ENCODE results near the gene MOXD1. TPM values are rescaled to one million over a fixed set of nuclear protein-coding genes. Genes with fewer than 3 reads are reported as not detected.

MOXD1 gene
- total RNA-seq, 1 donor from 2014 or later: 3.8 TPM

Other genes with a start within 250 kb of the MOXD1 start
- gene STX7, start 111.6 kb upstream of the MOXD1 start, total RNA-seq: 94.5 TPM
- gene TAAR9, start 136.8 kb upstream of the MOXD1 start, total RNA-seq: not detected
- not detected for gene TAAR8, start 151.2 kb upstream of the MOXD1 start, total RNA-seq
- not detected for gene TAAR6, start 168.8 kb upstream of the MOXD1 start, total RNA-seq
- not detected for gene TAAR5, start 188.3 kb upstream of the MOXD1 start, total RNA-seq
- gene TAAR2, start 222.8 kb upstream of the MOXD1 start, total RNA-seq: not detected

All from mucosa of gallbladder (tissue), 1 donor.